Putamen (tissue), 1 donor: ENCODE data around the gene A4GALT.

ENCODE experiments used
- DNase-seq: peaks from one replicate; pipeline ENCODE4 v3.0.0-alpha.2; 2016; ENCODE audit warnings: low spot score

Gene A4GALT

GRCh38 chr22:42648368-42649245 is 72.1 kb downstream of the A4GALT start:
- DNase-seq: peak; percentile 27

- DNase-seq: no peak
These were observed 72.7 kb downstream of the A4GALT start for GRCh38 chr22:42648017-42648367.

- no peak for DNase-seq
These were observed 73.8 kb downstream of the A4GALT start for GRCh38 chr22:42646569-42647525.

- no peak for DNase-seq
These were observed 74.6 kb downstream of the A4GALT start for GRCh38 chr22:42645938-42646568.

- no peak for DNase-seq
These were observed 75.2 kb downstream of the A4GALT start for GRCh38 chr22:42645341-42645937.

GRCh38 chr22:42644422-42645340 is 76.0 kb downstream of the A4GALT start:
- DNase-seq: no peak

- no peak for DNase-seq
These were observed 76.8 kb downstream of the A4GALT start for GRCh38 chr22:42643634-42644421.

GRCh38 chr22:42642806-42643633 is 77.7 kb downstream of the A4GALT start:
- no peak for DNase-seq
